ENCODE measurements around the gene DOK3. TPM values are rescaled to one million over a fixed set of nuclear protein-coding genes. Genes with fewer than 3 reads are reported as not detected.
A peak's percentile ranks its signal among the peaks of the same experiment; 100 is the strongest.

The DOK3 gene
- total RNA-seq, 1 donor from 2014 or later: 12.8 TPM

DNA sequence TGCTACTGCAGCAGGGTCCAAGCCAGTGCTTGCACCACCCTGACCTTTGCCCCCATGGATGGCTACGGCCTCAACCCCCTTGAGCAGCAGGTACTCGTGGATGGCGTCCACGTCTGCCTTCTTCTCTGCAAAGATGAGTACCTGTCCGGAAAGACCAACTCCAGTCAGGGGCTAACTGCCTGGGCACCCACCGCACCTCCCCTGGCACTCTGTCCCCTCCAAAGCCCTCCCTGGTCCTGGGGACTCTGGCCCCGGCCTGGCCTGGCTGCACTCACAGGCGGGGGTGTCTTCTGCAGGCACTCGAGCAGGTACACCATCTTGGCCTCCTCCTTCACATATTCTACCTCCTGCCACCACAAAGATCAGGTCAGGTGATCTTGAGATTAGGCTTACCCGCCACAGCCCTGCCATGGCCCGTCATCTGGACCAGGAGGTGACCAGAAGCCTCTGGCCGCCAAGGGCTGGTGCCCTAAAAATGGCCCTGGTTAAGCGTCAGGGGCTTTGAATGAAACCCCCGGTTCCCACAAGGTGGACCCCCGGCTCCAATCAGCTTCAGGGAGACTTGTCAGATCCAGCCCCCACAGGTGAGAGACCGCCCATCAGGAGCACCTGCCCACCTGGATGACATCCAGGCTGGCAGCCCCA, 3.2 kb upstream of the DOK3 start:
- DNase-seq (ENCODE audit: low spot score): no peak

- no peak for DNase-seq (ENCODE audit: low spot score)
These were observed 2.4 kb upstream of the DOK3 start for GRCh38 chr5:177511796-177512675.

DNA sequence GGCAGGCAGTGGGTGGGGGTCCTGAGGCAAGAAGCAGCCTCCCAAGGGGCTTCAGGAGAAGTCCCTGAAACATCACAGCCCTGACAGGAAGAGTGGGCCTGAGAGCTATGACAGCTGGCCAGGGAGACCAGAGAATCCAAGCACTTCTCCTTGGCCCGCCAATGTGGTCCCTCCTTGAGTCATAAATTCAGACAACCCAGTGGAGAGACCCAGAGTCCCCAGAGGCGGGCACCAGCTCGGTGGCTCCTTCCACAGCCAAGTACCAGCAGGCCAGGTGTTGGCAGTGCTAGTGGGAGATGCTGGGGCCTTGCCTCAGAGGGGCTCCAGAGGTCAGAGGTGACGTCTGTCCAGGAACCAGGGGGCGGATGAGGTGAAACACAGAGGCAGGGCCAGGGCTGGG, 1.6 kb upstream of the DOK3 start:
- no peak for DNase-seq (ENCODE audit: low spot score)

DNA sequence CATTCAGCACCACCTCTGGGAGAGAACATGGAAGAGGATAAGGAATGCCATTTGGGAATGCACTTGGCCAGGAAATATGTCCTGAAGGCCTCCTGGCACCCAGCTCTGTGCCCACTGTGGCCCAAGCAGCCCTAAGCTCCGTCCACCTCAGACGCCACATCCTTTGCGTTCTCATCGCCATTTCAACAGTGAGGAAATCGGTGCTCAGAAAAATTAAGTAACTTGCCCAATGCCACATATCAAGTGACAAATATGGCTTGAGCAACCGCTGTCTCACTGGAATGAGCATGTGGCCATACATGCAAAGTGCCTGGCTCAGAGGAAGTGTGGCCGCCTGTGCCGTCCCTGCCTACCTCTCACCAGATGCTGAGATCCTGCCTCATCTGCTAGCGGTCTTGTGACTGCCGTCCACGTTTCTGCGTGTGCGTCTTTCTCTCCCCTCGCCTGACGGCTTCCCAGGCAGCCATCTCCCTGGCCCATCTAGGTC, 984 bp upstream of the DOK3 start:
- no peak for DNase-seq (ENCODE audit: low spot score)

- DNase-seq (ENCODE audit: low spot score): no peak
These were observed 453 bp upstream of the DOK3 start for GRCh38 chr5:177509991-177510566.

DNA sequence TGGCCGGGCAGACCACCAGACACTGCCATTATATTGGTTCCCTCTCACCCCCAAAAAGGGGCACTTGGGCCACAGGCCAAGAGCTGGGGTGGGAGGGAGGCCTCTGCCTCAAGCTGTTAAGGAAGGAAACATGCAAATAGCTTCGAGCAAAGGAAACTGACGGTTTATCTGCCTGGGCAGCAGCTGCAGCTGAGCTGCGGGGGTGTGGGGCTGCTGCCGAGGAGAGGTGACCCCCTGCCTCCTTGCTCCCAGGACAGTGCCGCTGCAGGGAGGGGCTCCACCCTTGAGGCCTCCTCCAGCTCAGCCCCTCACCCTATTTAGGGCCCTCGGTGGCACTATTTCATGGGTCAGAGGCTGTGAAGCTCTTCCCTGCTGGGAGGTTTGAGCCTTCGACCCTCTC, 789 bp downstream of the DOK3 start:
- no peak for DNase-seq (ENCODE audit: low spot score)

DNA sequence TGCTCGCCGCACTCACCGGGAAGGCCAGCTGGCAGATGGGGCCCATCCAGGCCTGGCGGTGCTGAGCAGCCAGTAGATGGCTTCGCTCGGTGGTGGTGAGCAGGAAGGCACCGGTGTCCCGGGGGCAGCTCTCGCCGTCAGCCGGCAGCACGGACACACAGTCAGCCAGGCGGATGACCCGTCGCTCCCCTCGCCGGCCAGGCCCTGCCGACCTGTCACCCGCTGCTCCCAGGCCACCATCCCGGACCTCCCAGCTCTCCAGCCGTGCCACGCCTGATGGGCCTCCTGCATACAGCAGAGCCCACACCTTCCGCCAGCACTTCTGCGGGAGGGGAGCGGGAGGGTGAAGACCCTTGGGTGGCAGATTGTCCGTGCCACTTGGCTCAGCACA, 1.4 kb downstream of the DOK3 start:
- no peak for DNase-seq (ENCODE audit: low spot score)

DNA sequence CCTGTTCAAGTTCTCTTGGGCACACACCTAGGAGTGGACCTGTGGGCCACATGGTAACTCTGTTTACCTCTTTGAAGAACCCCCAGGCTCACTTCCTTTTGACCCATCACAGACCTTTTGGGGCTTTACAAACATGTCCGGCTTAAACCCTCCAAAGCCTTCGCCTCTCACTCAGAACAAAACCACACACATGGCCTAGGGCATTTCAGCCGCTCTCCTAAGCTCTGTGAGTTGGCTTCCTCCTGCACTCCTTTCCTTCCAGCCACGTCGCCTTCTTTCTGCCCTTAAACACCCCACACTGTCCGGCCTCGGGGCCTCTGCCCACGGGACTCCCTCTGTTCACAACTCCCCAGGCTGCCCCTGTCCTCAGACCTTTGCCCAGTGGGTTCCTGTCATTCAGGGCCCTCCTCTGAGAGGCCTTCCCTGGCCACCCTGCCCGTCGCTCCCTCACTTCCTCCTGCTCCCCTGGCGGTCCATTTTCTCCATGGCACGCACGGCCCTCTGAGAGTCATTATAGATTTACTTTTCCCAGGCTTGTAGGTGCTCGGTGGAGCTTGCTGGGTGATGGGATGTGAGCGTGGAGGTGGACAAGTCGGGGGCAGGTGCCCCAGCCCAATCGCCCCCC, 1.9 kb downstream of the DOK3 start:
- no peak for DNase-seq (ENCODE audit: low spot score)

GRCh38 chr5:177507165-177507564, 2.5 kb downstream of the DOK3 start:
- DNase-seq (ENCODE audit: low spot score): no peak

GRCh38 chr5:177505075-177505474, 4.6 kb downstream of the DOK3 start:
- DNase-seq (ENCODE audit: low spot score): no peak

DNA sequence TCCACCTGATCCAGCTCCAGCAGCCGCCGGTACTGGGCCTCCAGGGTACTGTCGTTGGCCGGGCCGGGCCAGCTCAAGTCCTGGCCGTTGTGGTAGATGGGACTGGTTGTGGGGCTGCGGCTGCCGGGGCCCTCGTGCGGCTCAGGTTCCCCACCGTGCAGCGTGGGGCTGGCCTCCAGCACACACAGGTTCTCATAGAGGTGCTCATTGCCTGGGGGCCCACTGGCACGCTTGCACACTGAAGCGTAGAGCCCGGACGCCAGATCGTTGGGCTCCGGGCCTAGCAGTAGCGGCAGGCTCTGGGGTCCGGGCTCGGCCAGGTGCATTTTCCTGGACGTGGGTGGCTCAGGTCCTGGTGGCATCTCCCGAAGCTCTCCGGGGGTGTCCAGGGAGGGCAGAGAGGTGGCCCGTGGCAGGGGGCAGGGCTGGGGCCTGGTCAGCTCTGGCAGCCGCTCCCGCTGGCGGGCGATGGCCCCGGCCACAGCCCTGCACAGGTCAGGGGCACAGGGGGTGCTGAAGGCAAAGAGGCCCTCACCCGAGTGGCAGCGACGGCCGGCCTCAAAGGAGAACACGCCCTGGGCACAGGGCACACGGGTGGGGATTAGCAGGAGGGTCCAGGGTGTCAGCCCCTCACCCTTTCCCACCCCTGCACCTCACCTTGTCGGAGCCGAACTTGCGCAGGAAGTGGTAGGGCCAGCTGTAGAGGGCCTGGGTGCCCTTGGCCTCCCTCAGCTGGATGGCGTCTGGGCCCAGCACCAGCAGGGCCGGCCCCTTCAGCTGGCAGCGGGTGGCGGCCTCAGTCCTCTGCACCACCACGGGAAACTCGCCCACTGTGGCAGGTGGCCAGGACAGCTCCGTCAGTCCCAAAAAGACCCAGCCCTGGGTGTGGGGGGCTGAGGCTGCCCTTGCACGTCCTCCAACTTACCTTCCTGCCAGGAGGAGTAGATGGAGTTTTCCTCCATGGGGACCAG, 5.3 kb downstream of the DOK3 start:
- DNase-seq (ENCODE audit: low spot score): no peak

DNA sequence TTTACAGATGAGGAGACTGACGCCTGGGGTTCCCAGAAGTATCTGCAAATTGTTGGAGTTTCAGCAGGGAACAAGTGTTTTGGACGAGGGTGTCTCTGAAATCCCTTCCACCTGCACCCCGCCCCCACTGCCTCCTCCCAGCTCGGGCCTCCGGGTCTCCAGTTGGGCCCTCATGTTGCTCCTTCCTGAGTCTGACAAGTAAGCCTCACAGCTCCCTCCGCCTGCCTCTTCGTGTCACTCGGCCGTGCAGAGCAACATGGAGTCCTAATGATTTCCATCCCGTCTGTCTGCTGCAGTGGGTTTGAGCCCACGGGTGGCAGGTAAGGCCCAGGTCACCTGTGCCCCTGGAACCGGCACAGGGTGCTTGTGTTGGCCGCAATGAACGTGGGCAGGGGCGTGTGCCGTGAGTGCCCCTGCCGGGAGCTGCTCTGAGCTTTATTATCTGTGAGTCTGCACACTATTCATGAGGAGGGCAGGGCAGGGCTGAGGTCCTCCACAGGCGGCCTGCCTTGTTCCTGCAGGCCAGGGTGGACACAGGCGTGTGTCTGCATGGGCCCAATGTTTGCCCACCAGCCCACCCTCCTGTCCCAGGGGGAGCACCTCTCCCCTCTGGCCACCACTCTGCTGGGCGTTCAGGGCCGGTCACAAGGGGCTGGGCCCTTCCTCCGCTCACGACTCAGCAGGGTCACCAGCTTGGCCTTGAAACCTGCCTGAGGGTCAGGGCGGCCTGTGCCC, 6.1 kb downstream of the DOK3 start:
- DNase-seq (ENCODE audit: low spot score): no peak

DNA sequence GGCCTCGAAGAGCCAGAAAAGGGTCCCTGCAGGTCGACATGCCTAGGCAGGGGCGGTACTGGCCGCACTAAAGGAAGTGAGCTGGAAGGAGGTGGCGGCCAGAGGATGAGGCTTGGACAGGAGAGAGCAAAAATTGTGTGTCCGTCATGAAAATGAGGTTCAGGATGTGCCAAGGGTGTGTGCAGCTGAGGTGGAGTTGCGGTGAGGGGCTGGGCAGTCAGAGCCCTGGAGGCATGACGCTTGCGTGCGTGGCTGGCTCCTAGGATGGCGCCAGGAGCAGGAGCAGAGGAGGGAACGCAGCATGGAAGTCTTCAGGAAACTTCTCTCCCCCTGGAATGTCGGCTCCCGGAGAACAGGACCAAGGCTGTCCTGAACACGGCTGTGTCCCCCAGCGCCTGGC, 6.7 kb downstream of the DOK3 start:
- DNase-seq (ENCODE audit: low spot score): no peak

DNA sequence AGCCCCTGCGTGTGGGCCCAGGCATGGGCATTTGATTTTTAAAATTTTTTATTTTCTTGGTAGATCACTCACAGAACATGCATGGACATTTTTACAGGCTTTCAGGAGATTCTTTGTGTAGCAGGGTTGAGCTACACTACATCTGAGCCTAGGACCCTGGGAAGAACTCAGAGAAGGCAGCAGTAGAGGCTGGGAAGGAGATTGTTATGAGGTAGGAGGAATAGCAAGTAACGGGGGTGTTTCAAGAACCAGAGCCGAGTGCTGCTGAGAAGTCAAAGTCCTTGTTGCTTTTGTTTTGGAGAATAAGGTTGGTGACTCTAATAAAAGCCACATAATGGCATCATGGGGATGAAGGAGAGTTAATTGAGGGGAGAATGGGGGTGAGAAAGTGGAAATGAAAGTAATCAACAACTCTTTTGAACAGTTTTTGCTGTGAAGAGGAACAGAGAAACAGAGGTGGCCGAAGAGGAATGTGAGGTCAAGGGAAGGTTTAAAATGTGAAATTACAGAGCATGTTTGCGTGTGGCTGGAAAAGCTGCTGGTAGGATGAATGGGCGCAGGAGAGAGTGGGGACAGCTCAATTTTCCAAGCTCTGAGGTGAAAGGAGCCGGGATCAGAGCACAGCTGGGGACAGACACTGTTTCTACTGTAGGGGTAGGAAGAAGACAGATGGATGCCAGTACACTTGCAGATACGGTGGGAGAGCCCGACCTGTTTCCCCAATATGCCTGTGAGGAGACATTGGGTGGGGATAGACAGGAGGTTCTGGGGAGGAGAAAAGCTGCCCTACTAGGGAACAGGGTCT, 7.5 kb downstream of the DOK3 start:
- no peak for DNase-seq (ENCODE audit: low spot score)

GRCh38 chr5:177500685-177501522, 8.7 kb downstream of the DOK3 start:
- DNase-seq (ENCODE audit: low spot score): peak; percentile 91

DNA sequence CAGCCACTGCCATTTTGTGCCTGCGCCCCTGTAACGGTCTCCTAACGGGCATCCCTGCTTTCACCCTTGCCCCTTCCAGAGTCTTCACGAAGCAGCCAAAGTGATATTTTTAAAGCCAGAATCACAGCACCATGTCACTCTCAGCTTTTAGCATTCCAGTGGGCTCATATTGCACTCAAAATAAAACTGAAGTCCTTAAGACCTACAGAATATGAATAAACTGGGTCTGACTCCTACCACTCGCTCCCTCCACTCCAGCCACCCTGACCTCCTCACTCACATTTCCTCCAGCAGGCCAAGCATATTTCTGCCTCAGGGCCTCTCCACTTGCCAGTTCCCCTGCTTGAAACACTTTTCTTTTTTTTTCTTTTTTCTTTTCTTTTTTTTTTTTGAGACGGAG, 9.8 kb downstream of the DOK3 start:
- no peak for DNase-seq (ENCODE audit: low spot score)

DNA sequence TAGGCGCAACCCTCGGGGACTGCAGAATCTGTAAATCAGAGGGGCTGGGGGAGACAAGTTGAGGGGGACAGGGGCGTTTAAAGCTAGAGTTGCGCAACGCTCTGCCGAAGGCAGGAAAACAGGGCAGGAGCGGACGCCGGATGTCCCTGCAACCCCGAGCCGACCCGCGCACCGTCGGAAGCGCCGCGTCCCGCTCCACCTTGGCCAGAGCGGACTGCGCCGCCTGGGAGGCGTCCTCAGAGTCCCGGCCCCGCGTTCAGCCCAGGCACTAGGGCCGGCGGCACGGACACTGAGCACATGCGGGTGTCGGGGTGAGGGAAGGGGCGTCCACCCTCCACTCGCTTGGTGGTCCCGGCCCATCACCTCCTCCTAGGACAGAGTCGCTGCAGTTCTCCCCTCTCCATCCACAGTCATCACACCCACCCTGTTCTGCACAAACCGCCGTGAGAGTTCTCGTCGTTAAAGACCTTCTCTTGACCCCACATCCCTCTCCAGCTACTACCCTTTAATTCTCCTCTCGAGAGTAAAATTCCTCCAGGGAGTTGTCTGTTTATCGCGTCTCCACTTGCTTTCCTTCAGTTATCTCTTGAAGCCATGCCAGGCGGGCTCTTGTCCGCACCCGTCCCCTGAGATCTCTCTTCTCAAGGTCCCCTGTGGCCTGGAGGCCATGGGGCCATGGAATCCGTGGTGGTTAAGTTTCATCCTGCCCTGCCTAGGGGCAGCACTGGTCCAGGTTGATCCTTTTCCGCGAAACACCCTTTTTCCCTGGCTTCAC, 11.4 kb downstream of the DOK3 start:
- DNase-seq (ENCODE audit: low spot score): no peak
